ENCODE results near the gene SQSTM1.

The SQSTM1 gene

DNA sequence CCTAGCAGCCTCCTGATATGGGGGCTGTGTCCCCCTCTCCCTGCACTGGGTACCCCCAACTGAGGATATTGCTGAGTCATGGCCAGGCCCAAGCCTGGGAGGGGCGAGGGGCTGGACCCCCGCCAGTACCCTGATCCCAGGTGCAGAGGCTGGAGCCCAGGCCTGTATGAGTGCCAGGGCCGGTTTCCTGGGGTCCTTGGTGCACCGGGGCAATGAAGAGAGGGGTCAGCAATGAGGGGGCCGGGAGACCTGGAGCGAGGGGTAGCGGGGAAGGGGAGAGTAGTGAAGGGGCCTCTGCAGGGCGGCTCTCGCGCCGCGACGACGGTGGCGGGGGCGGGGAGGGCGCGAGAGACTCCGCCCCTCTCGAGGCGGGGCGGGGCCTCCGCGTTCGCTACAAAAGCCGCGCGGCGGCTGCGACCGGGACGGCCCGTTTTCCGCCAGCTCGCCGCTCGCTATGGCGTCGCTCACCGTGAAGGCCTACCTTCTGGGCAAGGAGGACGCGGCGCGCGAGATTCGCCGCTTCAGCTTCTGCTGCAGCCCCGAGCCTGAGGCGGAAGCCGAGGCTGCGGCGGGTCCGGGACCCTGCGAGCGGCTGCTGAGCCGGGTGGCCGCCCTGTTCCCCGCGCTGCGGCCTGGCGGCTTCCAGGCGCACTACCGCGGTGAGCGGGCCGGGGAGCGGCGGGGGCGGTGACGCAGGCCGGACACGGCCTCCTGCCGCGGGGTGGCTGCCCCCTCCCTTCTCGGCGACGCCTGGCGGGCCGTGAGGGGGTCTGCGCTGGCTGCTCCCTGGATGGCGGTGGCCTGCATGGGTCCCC is at the start of gene SQSTM1:
TSS of gene SQSTM1 (plus strand) at position 423 of the 815 bp plus-strand sequence. CDS start at position 455, 32 bp downstream.
- DNase-seq (ENCODE audit: low read depth), result no peak
- TF ChIP-seq, protein P1, sequence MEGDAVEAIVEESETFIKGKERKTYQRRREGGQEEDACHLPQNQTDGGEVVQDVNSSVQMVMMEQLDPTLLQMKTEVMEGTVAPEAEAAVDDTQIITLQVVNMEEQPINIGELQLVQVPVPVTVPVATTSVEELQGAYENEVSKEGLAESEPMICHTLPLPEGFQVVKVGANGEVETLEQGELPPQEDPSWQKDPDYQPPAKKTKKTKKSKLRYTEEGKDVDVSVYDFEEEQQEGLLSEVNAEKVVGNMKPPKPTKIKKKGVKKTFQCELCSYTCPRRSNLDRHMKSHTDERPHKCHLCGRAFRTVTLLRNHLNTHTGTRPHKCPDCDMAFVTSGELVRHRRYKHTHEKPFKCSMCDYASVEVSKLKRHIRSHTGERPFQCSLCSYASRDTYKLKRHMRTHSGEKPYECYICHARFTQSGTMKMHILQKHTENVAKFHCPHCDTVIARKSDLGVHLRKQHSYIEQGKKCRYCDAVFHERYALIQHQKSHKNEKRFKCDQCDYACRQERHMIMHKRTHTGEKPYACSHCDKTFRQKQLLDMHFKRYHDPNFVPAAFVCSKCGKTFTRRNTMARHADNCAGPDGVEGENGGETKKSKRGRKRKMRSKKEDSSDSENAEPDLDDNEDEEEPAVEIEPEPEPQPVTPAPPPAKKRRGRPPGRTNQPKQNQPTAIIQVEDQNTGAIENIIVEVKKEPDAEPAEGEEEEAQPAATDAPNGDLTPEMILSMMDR (IDR thresholded peaks at IDR 0.05; ENCODE audit: control insufficient read depth, extremely low read depth, insufficient read depth), result no peak
- H3K4me3 ChIP-seq (ENCODE audit: low read depth, low read length), result peak within 1 kb of the TSS; percentile 96

- no peak for DNase-seq (ENCODE audit: low read depth)
- TF ChIP-seq, protein P1 (IDR thresholded peaks at IDR 0.05; ENCODE audit: control insufficient read depth, extremely low read depth, insufficient read depth), result no peak
- no peak overlapping the region for H3K4me3 ChIP-seq (ENCODE audit: low read depth, low read length)
Measured at GRCh38 chr5:179771311-179771895, 49.3 kb upstream of the SQSTM1 start.

DNA sequence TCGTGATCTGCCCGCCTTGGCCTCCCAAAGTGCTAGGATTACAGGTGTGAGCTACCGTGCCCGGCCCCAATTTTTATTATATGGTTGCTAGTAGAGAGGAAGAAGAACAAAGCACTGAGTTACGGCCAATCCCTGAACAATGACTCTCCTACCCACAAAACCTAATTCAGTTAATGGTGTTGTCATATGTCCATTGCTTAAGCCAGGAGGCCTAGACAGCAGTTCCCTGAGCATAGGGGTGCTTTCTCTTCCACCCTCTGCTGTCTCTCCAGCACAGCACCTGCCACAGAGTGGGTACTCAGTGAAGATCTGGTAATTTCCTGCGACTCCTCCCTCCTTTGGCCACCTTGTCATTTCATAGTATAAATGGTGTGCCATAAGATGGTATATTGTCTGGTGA is 48.4 kb upstream of the SQSTM1 start:
- TF ChIP-seq, protein P1 (IDR thresholded peaks at IDR 0.05; ENCODE audit: control insufficient read depth, extremely low read depth, insufficient read depth), result no peak
- H3K4me3 ChIP-seq (ENCODE audit: low read depth, low read length), result no peak overlapping the region
- no peak for DNase-seq (ENCODE audit: low read depth)

- no peak for DNase-seq (ENCODE audit: low read depth)
- TF ChIP-seq, protein P1 (IDR thresholded peaks at IDR 0.05; ENCODE audit: control insufficient read depth, extremely low read depth, insufficient read depth), result no peak
- no peak overlapping the region for H3K4me3 ChIP-seq (ENCODE audit: low read depth, low read length)
Measured at GRCh38 chr5:179773686-179774040, 47.0 kb upstream of the SQSTM1 start.

DNA sequence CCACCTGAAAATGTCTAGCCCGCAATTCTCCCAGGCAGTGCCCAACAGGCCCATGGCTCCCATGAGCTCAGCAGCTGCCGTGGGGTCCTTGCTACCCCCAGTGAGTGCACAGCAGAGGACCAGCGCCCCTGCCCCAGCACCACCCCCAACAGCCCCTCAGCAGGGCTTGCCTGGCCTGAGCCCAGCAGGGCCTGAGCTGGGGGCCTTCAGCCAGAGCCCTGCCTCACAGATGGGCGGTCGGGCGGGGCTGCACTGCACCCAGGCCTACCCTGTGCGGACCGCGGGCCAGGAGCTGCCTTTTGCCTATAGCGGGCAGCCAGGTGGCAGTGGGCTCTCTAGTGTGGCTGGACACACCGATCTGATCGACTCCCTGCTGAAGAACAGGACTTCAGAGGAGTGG is 46.3 kb upstream of the SQSTM1 start:
- TF ChIP-seq, protein P1 (IDR thresholded peaks at IDR 0.05; ENCODE audit: control insufficient read depth, extremely low read depth, insufficient read depth), result no peak
- no peak overlapping the region for H3K4me3 ChIP-seq (ENCODE audit: low read depth, low read length)
- DNase-seq (ENCODE audit: low read depth), result no peak

GRCh38 chr5:179776411-179776938 is 44.2 kb upstream of the SQSTM1 start:
- no peak overlapping the region for H3K4me3 ChIP-seq (ENCODE audit: low read depth, low read length)
- TF ChIP-seq, protein P1 (IDR thresholded peaks at IDR 0.05; ENCODE audit: control insufficient read depth, extremely low read depth, insufficient read depth), result no peak
- no peak for DNase-seq (ENCODE audit: low read depth)
